ENCODE measurements around the gene GRK3.

The GRK3 gene

DNA sequence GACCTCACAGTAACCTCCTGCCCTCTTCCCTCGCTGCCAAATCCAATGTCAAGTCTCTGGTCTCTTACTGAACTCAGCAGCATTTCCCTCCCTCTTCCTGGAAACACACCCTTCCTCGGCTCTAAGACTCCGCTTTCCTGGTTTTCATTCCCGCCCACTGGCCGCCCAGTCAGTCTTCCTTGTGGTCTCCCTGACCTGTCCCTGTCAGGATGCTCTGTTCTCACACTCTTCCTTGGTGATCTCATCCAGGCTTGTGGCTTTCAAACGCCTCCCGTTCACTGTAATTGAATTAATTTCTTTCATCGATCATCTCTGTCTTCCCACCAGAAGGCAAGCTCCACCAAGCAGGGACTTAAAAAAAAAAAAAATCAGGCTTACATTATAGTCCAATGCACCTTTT, 211.1 kb downstream of the GRK3 start:
- H3K36me3 ChIP-seq (ENCODE audit: control insufficient read depth in 2 of 2, insufficient read depth in 2 of 2, low read length in 2 of 2): no peaks in the 10 kb centered on the region
- H3K27me3 ChIP-seq (ENCODE audit: control insufficient read depth in 2 of 2, insufficient read depth in 2 of 2, low read length in 2 of 2): no peaks in the 10 kb centered on the region
- no peak overlapping the region for H3K27ac ChIP-seq (ENCODE audit: low read depth in 2 of 2, low read length in 2 of 2)
- peaks cover 0 to 2% of the 10 kb centered on the region in 2 donors for H3K4me1 ChIP-seq (ENCODE audit: control insufficient read depth in 2 of 2, insufficient read depth in 2 of 2, low read length in 2 of 2)
- H3K9me3 ChIP-seq (ENCODE audit: control insufficient read depth in 2 of 2, low read length in 2 of 2): no peaks in the 10 kb centered on the region
- H3K4me3 ChIP-seq (ENCODE audit: low read length in 2 of 2): no peak overlapping the region
- H3K9ac ChIP-seq (ENCODE audit: low read depth in 1 of 2, low read length in 2 of 2): no peak overlapping the region

DNA sequence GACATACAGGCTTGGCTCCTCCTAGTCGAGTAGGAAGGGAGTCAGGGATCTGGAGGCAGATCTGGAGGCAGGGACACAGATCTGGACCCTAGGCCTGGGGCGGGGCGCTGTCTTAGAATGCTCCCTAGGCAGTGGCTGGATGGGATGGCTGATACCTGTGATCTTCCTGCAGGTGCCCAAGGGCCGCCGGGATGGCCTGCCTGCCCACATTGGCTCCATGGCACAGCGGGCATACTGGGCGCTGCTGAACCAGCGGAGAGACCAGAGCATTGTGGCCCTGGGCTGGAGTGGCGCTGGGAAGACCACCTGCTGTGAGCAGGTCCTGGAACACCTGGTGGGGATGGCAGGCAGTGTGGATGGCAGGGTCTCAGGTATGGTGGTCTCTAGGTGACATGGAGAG, 212.9 kb downstream of the GRK3 start:
- Histone ChIP-seq H3K27ac (ENCODE audit: low read depth in 2 of 2, low read length in 2 of 2) (no peak overlapping the region), H3K27me3 (ENCODE audit: control insufficient read depth in 2 of 2, insufficient read depth in 2 of 2, low read length in 2 of 2) (no peaks in the 10 kb centered on the region), H3K9me3 (ENCODE audit: control insufficient read depth in 2 of 2, low read length in 2 of 2) (no peaks in the 10 kb centered on the region), H3K4me3 (ENCODE audit: low read length in 2 of 2) (no peak overlapping the region), H3K4me1 (ENCODE audit: control insufficient read depth in 2 of 2, insufficient read depth in 2 of 2, low read length in 2 of 2) (peaks cover 0 to 2% of the 10 kb centered on the region in 2 donors), H3K36me3 (ENCODE audit: control insufficient read depth in 2 of 2, insufficient read depth in 2 of 2, low read length in 2 of 2) (no peaks in the 10 kb centered on the region), H3K9ac (ENCODE audit: low read depth in 1 of 2, low read length in 2 of 2) (no peak overlapping the region)

DNA sequence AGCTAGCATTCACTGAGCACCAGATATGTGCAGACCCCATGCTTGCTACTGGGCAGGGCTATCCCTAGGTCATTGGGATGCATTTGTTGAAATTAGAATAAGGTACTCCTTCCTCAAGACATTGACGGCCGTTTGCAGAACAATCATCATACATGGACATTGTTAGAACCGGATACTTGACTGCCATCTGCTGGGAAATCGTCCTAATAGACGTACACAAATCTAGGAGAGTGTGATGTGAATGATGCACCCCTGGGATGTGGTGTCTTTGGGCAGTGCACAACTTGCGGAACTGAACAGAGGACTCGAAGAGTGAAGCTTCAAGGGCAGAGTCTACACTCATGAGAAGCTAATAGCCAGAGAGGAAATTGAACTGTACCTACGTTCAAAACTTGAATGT, 213.4 kb downstream of the GRK3 start:
- Histone ChIP-seq H3K9me3 (ENCODE audit: control insufficient read depth in 2 of 2, low read length in 2 of 2) (no peaks in the 10 kb centered on the region), H3K27ac (ENCODE audit: low read depth in 2 of 2, low read length in 2 of 2) (no peak overlapping the region), H3K27me3 (ENCODE audit: control insufficient read depth in 2 of 2, insufficient read depth in 2 of 2, low read length in 2 of 2) (no peaks in the 10 kb centered on the region), H3K9ac (ENCODE audit: low read depth in 1 of 2, low read length in 2 of 2) (no peak overlapping the region), H3K4me1 (ENCODE audit: control insufficient read depth in 2 of 2, insufficient read depth in 2 of 2, low read length in 2 of 2) (peaks cover 0 to under 1% of the 10 kb centered on the region in 2 donors), H3K36me3 (ENCODE audit: control insufficient read depth in 2 of 2, insufficient read depth in 2 of 2, low read length in 2 of 2) (no peaks in the 10 kb centered on the region), H3K4me3 (ENCODE audit: low read length in 2 of 2) (no peak overlapping the region)

Data from mucosa of rectum (tissue), 2 donors.